ENCODE measurements around the gene MSANTD1.

The MSANTD1 gene

DNA sequence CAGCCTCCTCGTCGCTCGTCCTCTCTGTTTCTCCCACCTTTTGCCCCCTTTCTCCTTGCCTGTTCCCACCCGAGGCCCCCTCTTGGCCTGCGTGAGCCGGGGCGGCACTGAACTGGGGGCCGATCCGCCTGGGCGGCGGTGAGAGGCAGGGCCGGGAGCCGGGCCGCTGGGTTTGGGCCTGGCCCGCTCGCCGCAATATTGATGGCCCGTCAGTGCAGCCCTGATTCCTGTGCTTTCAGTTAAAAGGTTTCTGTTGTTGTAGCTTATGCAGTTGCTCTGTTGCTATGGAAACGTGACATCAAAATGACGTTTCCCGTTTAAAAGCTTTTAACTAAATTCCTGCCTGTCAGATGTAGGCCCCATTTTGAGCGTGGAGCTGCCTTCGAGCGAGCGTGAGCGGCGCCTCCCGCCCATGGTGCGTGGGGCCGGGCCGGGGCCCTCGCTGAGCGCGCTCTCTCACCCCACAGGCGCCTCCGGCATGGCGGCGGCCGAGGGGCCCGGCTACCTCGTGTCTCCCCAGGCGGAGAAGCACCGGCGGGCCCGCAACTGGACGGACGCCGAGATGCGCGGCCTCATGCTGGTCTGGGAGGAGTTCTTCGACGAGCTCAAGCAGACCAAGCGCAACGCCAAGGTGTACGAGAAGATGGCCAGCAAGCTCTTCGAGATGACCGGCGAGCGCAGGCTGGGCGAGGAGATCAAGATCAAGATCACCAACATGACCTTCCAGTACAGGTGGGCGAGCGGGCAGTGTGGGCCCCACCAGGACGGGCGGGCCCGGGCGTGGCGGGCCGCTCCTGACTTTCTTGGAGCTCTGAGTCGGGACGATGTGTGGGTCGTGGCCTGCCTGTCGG is at the start of gene MSANTD1:
Gene MSANTD1 (plus strand): TSS at position 349 of the 851 bp plus-strand sequence. CDS start 64 bp downstream, at position 413.
- no peak for DNase-seq (ENCODE audit: low read depth in 4 of 4, low spot score in 1 of 4)

DNA sequence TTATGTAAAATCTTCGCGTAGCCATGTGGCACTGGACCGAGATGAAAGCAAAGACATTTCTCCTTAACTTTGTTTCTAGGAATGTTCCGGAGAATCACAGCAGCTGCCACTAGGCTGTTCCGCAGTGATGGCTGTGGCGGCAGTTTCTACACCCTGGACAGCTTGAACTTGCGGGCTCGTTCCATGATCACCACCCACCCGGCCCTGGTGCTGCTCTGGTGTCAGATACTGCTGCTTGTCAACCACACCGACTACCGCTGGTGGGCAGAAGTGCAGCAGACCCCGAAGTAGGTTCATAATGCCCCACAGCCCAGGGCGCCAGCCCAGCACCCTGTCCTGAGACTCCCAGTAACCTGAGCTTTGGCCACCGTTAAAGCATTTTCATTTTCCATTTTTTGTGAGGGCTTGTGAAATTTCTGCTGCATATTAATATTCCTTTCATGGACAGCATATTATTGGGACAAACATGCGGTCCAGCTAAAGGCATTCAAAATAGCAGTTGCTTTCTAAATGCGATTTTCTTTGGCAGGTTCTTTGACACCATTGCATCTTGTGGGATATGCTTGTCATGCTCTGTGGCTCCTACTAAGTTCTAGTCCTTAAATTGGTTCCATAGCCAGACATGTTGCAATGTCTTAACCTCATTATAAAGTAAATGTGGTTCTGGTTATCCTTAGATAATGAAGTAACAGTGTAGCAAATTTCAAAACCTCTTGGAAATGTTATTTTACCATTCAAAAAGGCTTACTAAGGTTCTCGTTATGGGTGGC is 49.1 kb upstream of the MSANTD1 start:
- DNase-seq (ENCODE audit: low read depth in 4 of 4, low spot score in 1 of 4), result no peak

DNA sequence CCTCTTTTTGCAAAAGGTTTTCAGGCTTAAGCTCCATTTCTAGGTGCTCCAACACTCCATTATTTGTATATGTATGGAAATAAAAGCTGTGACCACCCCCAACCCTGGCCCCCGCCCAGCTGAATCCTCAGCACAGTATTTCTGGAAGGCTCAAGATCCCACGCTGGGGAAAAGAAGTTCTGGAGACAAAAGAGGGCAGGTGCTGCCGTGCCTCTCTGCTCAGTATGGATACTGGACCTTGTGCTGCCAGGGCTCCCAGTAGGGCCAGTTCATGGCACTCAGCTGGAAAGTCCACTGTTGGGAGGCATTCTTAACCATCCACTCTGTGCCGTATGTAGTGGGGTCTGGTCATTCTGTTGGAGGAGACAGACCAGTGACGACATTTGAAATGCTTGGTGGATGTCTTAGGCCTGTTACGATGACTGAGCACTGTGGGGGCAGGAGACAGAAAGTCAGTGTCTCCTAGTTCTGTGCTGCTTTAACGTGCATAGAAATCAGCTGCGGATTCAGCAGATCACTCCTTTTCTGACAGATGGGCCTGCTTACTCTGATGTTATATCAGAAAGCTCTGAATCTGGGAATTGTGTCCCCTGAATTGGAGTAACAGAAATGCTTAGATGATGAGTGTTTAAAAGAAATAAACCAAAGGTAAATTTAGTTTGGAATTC is 48.4 kb upstream of the MSANTD1 start:
- DNase-seq (ENCODE audit: low read depth in 4 of 4, low spot score in 1 of 4), result no peak

DNA sequence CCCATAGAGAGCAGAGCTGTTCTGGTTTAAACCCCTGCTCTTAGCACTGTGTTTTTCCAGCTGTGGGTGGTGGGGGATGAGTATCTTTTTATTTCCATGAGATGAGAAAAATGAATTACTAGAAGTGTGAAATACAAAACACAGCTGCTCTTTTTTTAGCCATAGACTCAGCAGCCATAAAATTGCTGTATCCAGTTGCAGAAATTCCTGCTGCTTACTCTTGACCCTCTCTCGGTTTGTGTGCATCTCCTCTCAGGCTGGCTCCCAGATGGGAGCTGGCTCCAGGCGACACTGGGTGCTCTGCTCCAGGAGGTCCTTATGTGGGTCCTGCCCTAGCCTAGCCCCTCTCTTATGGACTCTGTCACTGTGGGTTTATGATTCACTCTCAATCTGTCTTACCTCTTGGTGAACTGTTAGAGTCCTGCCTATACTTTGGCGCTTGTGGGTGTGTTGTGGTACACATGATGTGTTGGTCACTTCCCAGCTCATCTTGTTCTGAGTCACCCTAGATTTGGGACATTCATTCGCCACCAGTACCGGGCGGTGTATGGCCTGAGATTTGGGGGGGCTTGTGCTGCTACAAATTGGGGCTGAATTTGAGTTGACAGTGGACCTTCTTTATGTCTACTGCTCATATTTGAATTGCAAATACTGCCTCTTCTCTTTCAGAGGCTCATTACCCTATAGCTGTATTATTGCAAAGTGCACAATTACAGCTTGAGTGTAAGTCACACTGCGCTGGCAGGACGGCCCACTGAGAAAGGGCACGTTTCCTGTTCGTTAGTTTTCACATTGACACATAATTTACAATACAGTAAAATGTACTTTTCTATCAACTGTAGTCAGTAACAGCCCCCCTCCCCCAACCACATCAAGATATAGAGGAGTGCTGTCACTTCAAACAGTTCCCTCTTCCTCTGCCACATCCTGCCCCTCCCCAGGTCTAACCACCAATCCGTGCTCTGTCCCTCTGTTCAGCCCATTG is 46.9 kb upstream of the MSANTD1 start:
- peak; percentile 10 to 57 (median 24) for DNase-seq (ENCODE audit: low read depth in 4 of 4, low spot score in 1 of 4)

DNA sequence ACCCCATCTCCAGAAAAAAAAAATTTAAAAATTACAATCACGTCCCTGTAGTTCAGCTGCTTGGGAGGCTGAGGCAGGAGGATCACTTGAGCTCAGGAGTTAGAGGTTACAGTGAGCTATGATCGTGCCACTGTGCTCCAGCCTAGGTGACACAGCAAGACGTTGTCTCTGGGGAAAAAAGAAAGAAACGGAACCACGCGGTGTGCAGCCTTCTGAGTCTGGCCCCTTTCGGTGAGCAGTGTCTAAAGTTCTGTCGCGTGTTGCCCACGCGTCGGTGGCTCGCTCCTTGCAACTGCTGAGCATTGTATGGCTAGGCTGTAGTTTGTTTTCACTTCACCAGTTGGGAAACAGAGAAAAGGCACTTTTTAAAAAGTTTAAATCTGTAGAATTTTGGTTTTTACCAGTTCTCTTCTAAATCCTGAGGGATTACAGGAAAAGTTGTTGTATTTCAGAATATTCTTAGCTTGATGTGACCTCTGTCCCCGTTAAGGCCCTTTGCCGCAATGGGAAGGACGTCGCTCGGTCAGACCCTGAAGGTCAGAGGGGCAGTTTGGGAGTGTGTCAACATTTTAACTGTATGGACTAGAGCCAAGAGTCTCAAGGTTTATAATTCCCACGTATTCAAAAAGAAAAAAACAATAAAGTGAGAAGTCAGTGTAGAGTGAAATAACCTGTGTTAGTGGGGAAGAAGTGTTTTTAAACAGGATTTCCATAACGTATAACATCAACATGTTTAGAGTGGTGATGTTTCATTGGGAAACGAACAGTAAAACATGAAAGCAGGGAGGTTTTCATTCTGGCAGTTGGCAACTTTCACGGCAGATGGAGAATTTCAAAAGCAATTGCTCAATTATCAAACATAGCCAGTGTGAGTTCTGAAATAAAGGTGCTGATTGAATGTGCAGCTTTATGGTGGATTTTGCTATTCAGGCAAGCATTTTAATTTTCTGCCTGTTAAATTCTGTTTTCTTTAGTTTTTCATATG is 45.8 kb upstream of the MSANTD1 start:
- DNase-seq (ENCODE audit: low read depth in 4 of 4, low spot score in 1 of 4), result peak in 2 of 4 experiments; percentile 5 to 15

DNA sequence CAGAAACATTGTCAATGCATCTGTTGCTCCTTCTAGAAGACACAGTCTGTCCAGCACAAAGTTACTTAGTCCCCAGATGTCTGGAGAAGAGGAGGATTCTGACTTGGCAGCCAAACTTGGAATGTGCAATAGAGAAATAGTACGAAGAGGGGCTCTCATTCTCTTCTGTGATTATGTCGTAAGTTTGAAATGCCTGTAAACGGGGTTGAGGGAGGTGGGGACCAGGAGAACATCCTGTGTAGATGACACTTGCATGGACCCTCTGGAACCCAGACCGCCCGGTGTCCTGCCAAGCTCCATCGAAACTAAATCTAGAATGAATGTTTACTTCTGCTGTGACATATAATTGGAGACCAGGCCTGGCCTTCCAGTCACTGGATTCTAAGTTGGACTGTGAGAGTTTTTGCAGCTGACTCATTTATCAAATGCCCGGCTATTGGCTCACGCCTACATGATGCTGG is 45.0 kb upstream of the MSANTD1 start:
- DNase-seq (ENCODE audit: low read depth in 4 of 4, low spot score in 1 of 4), result no peak

DNA sequence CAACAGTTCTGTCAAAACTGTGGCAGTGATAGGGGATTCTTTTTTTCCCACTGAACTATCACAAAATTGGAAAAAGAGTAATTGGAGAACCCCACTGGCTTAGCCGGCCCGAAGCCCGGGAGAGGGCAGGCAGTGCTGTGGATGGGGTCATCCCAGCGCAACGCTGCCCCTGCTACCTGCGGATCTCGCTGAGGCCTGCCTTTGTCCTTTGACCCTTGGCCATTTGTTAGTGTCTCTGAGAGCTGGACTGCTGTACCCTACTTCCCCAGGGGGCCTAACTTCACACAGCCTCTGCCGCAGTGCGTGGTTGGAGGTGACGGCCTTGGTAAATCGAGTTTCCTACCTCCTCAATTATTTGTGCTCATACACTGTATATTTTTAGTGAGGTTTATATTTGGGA is 43.0 kb upstream of the MSANTD1 start:
- DNase-seq (ENCODE audit: low read depth in 4 of 4, low spot score in 1 of 4), result no peak

DNA sequence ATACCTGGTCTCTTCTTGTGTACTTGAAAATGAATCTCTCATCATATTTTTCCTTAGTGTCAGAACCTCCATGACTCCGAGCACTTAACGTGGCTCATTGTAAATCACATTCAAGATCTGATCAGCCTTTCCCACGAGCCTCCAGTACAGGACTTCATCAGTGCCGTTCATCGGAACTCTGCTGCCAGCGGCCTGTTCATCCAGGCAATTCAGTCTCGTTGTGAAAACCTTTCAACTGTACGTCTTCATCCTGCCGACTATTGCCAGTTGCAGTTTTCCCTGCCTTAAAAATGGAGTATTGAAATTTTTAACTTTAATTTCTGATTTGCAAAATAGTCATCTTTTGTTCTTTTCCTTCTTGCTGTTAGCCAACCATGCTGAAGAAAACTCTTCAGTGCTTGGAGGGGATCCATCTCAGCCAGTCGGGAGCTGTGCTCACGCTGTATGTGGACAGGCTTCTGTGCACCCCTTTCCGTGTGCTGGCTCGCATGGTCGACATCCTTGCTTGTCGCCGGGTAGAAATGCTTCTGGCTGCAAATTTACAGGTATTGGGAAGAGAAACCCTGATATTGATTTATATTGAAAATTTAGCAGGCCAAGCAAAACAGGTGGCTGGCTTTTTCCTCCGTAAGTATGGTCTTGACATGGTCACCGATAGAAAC is 42.4 kb upstream of the MSANTD1 start:
- DNase-seq (ENCODE audit: low read depth in 4 of 4, low spot score in 1 of 4), result no peak

DNA sequence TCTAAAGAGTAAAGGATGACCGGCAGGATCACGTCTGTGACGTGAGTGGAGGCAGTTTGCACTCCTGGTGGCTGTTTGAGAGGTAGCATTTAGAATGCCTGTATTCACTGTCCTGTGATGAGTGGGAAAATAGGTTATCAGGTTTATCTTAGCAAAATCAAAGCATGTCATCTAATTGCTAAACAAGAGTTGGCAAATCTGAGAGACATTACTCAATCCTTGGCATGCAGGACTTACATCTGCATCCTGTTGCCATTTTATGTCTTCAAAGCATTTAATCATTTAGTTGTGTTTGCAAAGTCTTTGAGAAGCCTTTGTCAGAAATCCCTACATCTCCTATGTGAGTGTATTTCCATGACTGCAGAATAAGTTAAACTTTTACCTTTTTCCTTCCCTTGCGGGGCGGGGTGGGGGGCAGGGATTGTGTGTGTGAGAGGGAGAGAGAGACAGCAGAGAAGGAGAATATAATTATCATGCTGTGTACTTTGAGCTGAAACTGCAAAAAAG is 41.4 kb upstream of the MSANTD1 start:
- DNase-seq (ENCODE audit: low read depth in 4 of 4, low spot score in 1 of 4), result no peak

DNA sequence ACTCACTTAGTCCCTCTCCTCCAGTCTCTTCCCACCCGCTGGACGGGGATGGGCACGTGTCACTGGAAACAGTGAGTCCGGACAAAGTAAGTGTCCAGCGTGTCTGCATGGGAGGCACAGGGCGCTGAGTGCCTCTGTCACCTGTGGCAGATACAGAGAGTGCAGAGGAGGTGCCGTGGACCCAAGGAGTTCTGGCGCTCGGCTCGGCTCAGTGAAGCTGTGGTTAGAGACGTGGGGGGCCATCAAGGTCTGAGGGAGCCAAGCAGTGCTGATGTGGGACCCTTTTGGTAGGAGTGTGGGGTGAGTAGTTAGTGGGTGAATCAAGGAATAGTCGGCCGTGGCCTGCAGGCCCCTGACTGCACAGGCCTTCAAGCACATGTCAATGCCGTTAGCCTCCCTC is 40.1 kb upstream of the MSANTD1 start:
- no peak for DNase-seq (ENCODE audit: low read depth in 4 of 4, low spot score in 1 of 4)

DNA sequence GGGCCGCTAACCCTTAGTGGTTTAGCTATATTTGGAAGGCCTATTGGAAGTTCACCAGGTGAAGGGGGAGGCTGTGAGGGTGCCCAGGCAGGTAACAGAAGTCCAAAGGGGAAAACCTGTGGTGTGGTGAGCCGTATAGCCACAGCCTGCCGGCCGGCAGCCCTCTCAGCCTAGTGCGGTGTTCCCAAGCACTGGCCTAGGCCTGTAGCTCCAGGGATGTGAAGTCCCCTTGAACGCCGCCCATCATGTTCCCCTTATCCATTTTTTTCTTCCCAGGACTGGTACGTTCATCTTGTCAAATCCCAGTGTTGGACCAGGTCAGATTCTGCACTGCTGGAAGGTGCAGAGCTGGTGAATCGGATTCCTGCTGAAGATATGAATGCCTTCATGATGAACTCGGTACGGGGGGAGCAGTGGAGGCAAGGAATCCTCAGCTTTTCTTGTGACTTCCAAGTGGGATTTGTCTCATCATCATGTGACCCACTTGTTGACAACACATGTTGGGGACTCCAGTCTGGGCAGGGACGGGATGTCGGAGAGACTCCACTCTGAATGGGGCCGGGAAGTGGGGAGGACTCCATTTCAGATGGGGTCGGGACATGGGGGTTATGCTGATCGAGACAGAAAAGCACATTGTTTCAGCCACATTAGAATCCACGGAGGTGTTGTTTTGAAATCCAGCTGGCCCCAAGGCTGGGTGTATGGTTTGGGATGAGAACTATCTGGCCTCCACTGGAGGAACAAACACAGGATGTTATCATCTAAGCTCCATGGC is 39.2 kb upstream of the MSANTD1 start:
- DNase-seq (ENCODE audit: low read depth in 4 of 4, low spot score in 1 of 4), result no peak

DNA sequence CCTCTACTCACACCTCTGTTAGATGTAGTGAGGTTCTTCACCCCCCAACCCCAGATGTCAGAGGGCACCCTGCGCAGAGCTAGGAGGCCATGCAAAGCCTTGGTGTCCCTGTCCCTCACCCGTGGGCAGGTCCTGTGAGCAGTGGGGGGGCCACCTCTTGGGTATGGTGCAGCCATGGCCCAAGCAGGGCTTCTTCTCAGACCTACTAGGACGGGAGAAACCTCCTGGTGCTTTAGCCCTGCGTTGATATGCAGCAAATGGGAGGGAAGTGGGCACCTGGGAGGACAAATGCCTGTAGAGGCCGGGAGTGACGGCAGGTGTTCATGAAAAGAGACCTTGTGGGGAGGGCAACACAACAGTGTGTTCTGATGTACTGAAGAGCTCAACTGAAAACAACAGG is 38.5 kb upstream of the MSANTD1 start:
- no peak for DNase-seq (ENCODE audit: low read depth in 4 of 4, low spot score in 1 of 4)

DNA sequence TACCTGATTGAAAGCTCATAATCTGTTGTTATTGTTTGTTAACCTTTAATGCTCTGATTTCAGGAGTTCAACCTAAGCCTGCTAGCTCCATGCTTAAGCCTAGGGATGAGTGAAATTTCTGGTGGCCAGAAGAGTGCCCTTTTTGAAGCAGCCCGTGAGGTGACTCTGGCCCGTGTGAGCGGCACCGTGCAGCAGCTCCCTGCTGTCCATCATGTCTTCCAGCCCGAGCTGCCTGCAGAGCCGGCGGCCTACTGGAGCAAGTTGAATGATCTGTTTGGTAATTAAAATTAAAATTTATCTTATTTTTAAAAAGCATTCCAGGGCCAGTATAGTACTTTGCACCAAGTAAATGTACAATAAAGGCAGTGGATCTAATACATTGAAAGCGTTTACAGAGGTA is 37.1 kb upstream of the MSANTD1 start:
- no peak for DNase-seq (ENCODE audit: low read depth in 4 of 4, low spot score in 1 of 4)

DNA sequence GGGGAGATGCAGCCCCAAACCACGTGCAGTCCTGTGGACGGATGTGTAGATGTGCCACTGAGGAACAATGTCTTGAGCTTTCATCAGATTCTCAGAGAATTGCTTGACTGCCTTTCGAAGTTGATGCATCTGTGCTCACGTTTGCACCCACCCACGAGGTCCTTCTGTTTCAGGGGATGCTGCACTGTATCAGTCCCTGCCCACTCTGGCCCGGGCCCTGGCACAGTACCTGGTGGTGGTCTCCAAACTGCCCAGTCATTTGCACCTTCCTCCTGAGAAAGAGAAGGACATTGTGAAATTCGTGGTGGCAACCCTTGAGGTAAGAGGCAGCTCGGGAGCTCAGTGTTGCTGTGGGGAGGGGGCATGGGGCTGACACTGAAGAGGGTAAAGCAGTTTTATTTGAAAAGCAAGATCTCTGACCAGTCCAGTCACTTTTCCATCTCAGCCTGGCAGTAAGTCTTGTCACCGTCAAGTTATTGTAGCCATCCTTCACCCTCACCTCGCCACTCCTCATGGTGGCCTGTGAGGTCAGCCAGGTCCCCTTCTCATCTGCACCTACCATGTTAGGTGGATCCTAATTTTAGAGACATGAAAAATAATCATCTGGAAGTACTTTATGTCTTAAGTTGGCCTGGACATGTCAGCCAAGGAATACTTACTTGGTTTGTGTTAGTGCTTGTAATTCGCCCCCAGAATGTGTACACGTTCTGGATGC is 36.4 kb upstream of the MSANTD1 start:
- DNase-seq (ENCODE audit: low read depth in 4 of 4, low spot score in 1 of 4), result no peak

DNA sequence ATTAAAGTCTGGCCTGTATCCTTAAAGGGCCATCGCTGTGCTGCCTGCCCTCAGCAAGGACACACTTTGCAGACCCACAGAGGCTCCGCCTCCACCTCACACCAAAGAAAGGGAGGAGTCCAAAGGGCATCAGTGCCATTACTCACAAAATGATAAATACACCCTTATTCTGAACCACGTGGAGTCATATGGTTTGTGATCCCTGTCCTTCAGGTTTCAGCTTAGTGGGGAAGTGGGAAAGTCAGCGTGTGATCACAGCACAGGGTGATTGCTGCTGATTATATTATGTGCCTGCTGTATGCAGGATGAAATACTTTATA is 35.9 kb upstream of the MSANTD1 start:
- DNase-seq (ENCODE audit: low read depth in 4 of 4, low spot score in 1 of 4), result no peak

DNA sequence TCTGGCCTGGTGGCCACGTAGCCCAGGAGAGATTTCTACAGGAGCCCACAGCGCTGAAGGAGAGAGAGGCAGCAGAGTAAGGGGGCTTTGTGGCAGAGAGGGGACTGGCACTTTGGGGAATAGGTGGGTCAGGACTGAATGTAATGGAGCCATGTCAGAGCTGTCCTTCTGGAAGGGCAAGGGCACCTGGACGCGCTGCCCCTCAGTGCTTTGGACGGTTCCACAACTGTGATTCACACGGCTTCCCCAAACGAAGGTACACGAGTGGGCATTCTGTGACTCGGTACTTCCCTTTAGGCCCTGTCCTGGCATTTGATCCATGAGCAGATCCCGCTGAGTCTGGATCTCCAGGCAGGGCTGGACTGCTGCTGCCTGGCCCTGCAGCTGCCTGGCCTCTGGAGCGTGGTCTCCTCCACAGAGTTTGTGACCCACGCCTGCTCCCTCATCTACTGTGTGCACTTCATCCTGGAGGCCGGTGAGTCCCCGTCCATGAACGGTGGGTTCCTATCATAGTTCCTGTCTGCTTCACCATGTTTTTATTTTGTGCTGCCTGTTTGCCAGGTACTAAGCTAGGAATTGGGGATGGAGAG is 35.2 kb upstream of the MSANTD1 start:
- DNase-seq (ENCODE audit: low read depth in 4 of 4, low spot score in 1 of 4), result no peak

DNA sequence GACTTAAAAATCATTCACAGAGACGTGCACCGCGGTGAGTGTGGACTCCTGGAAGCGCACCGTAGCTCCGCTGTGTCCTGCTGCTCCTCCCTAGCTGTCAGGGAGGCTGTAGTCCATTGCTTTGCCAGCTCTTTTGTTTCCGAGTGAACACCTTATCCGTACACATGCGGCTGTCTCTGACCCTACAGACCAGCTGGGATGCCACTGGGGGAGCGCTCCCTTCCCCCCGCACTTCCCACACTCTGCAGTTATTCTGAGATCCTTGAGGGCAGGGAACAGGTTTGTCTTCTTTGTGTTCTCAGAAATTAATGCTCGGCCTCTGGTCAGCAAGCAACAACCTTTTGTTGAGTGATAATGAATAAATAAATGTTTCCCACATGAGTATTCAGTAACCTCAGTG is 33.7 kb upstream of the MSANTD1 start:
- DNase-seq (ENCODE audit: low read depth in 4 of 4, low spot score in 1 of 4), result no peak
